Stimulated activated CD8-positive, alpha-beta memory T cell treated with anti-CD3 and anti-CD28 coated beads, Interleukin-15, amount 100 ng/mL, for 1 hour (primary cell): ENCODE data around the gene VEGFD.
A peak's percentile ranks its signal among the peaks of the same experiment; 100 is the strongest.
"Not testable (repeated sequence)": the region's sequence is repeated elsewhere in the genome, so short reads cannot be mapped to it uniquely, and the experiment has no call there.

Experiments
- DNase-seq: peaks from one replicate; pipeline ENCODE4 v3.0.0-alpha.2; 2020; ENCODE audit warnings: low read depth

The VEGFD gene

DNA sequence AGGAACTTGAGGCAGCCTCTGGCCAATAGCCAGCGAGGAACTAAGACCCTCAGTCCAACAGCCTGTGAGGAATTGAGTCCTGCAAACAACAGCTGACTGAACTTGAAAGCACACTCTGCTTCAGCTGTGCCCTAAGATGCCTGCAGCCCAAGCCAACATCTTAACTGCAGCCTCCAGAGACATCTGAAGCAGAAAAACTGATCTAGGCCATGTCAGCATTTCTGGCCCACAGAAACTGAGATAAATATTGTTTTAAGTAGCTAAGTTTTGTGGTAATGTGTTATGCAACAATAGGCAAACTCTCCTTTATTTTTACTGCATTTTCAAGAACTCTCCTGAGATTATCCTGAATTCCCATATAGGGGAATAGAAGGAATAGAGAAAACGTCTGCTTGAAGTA lies 24.5 kb downstream of the VEGFD start:
- DNase-seq = no peak

DNA sequence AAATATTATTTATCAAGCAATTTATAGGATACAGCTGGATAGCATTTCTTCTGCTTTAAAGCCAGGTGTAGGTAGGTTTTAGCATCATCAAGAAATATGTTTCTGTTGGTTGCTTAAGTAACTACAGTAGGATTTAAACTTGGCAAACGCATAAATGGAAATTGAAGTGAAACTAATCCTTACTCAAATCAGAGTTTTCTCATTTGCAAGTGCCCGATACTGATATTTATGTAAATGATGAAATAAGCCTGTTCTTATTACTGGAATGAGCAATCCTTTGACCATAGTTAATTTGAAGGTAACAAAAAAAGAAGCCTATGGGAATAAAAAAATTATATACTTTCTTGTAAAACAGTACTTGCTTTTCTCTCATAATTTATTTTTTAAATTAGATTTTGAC lies 25.7 kb downstream of the VEGFD start:
- DNase-seq = no peak

DNA sequence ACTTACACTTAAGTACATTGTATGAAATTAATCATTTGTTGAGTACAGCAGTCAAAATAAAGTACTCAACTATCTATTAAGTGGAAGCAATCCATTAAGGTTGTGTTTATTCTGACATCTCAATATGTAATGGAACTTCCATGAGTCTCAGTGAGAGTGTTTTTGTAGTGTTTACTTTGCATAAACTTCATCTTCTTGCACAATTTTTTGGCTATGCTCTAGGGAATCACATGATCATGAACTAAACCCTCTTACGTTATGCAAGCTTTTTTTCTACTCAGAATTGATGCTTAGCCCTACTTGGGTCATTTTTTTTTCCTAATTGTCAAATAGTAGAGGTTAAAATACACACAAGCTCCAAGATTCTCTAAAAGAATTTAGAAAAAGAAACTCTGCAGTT lies 27.8 kb downstream of the VEGFD start:
- DNase-seq = no peak

DNA sequence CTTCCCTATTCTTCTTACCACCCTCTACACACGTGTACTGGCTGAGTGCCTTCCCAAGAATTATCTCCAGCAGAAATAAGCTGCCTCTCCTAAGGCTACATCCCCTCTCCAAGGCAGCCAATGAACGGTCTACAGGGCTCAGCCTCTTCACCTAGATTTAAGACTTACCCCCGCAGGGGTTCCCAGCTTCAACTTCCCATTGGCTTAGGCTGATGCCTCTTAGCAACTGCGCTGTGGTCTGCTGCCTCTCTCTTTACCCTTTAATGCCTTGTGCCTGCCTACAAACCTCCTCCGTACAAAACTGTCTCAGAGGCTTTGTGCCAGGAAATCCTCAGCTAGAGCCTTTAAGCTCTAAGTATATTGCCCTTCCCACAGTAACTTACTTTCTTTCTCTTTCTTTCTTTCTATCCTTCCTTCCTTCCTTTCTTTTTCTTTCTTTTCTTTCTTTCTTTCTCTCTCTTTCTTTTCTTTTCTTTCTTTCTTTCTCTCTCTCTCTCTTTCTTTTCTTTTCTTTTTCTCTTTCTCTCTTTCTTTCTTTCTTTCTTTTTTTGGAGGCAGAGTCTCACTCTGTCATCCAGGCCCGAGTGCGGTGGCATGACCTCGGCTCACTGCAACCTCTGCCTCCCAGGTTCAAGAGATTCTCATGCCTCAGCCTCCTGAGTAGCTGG lies 33.8 kb downstream of the VEGFD start:
- DNase-seq = no peak

DNA sequence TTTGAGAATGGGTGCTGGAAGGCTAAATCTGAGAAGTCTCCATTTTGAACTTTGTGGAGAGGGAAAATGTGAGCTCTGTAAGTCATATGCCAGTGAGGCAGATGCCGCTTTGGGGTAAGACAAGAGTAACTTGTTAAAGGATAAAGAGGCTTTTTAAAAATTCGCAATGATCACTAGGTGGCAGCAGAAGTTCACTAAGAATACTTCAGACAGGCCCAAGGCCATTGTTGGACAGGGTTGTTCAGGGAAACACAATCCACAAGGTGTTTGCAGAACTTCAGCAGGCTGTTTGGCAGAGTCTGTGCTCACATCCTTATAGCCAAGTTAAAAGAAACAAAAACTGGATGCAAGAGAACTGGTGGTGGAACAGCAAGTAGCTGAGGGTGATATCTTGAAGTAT lies 35.2 kb downstream of the VEGFD start:
- DNase-seq = no peak

DNA sequence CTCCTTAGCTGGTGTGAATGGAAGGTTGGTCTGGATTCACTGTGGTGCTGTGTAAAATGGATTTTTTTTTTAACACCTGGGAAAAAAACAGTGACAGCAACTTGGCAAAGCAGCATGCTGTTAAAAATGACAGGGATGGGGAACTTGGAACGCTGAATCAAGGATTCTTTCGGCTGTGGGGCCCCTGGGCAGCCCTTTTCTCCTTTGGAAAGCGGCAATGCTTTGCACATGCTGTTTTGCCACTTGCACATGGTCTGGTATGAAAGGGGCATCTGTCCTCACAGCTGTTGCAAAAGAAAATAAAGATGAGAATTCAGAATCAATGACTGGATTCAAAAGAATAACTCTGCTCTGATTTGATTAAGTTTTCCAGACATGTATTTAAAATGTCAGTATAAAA lies 38.2 kb downstream of the VEGFD start:
- no peak for DNase-seq

DNA sequence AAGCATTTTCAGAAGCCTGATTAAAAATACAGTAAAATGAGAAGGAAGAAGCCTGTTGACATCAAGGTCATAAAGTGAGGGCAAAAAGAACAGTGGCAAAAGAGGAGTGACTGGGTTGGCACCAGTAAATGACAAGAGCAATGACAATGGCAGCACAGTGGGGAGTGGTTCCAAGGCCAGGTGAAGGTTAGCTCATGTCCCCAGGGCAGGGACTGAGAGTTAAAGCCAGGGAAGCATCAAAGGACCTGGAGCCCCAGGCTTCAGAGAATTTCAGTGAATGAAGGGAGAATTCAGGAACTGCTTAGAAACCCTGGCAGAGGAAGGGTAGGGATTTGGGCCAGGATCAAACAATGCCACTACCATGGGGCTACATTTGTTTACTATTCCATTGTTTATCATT lies 40.1 kb downstream of the VEGFD start:
- no peak for DNase-seq

DNA sequence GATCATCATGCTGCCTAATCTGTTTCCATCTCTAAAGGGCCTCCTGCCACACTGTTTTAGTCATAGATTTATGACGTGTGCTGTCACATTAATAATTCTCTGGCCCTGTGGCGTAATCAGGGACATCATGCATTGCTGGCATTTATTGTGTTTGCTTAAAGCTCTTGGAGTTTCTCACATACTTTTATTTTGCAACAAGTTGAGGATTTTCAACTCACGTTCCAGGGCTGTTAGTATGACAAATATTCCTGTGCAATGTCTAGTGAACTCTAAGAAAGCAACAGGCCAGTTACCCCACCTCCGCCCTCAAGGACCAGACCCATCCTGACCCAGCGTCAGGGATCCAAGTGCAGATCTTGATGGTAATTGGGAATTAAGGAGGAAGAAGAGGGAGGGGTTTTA lies 41.1 kb downstream of the VEGFD start:
- no peak for DNase-seq

DNA sequence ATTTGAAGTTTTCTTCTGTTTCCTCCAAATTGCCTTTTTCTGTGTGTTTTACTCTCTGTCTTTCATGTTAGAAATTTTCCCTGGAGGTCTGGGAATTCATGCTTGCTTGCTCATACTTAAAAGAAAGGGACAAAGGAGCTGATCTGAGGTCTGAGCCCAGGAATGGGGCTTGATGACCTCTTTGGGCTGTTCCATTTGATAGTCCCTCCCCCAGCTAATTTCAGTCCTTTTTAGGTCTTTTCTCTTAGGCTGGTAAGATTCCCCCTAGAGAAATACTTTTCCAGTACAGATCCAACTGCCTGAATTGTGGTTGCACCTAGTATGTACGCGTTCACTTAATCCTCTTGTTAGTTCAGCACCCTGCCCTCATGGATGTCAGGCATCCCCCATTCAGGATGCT lies 43.3 kb downstream of the VEGFD start:
- DNase-seq = no peak

DNA sequence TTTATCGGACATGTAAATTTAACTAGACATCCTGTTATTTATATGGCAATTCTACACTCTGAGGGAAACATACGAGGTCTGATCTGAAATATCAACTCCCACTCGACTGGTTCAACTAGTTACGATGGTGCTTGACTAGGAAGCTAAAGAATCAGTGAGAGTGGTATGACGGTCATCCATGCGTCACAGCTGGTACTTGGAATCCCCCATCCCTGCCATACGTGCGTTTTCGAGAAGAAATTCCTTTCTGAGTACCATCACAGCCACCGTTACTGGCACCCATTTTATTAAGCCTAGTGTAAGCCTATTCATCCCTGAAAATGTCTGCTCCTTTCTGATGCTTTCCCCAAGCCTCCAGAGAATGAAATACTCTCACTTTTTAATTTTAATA lies 48.2 kb downstream of the VEGFD start:
- DNase-seq = peak; percentile 16

DNA sequence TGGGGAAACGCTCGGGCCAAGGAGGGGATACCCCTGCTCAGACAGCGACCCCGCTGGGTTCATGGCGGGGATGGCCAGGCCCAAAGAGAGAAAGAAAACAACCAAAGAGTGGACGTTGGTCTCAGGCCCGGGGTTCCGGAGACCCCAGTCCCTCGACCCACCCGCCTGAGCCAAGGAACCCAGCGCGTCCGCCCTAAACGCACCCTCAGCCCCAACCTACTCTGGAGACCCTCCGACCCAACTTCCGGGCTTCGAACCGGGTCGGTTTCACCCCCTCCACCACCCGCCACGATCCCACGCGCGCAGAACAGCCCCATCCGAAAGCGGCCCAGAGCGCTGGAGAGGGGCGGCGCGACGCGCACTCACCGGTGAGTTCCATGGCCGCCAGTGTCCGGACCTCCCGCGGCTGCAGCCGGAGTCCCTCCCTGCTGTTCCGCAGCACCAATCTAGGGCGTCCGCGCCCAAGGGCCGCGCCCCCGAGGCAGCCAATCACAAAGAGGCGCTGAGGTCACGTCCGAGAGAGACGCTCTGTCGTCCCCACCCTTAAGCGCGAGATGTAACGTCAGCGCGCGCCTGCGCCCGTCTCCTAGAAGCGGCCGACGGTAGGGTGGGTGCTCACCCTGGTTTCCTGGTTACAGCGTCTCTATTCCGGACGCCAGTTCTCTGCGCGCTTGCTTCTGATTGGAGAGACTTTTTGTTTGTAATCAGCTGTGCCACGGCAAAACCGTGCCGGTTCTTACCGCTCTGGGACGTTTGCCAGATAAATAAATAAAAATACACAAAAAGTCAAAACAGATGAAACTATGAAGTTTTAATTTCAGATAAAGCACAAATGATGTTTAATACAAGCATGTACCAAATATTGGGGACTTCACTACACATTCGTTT lies 48.8 kb downstream of the VEGFD start, which contains the start of gene PIGA:
TSS of gene PIGA (minus strand) at position 389 of the 888 bp plus-strand sequence. CDS start 3,593 bp downstream, outside the sequence.
- DNase-seq = peak; percentile 74

DNA sequence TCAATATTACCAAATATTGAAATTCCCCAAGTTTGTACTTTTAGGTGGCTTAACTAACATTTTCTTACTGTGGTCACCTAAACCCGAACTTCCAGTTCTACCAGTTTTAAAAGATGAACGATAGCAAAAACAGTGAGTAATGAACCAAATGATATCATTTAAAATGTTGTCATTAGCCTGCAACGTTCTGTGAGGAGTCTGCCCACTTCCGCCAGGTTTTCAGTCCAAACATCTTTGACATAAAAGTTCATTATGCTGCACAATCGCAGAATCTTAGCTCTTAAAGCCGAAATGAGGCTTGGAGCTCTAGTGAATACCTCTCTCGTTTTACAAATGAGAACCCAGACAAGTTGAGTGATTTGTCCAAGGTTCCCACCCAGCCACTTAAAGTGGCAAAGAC lies 49.7 kb downstream of the VEGFD start:
- DNase-seq = no peak

DNA sequence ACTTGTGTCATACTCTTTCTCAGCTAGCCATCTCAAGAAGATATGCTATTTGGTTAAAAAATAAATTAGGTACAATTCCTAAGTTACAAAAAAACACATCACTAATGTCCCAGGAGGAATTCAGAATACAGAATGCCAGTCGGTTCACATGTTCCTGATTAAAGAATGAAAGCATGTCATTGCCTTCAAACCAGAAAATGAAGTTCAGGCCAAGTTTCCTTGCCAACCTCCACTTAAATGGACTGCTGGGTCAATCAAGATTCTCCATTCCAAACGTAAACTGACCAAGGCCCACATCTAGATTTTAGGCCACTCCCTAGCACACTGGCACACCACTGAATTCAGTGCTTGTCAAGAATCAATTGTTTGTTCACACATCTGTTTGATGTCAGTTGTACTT lies 55.4 kb downstream of the VEGFD start:
- no peak for DNase-seq

DNA sequence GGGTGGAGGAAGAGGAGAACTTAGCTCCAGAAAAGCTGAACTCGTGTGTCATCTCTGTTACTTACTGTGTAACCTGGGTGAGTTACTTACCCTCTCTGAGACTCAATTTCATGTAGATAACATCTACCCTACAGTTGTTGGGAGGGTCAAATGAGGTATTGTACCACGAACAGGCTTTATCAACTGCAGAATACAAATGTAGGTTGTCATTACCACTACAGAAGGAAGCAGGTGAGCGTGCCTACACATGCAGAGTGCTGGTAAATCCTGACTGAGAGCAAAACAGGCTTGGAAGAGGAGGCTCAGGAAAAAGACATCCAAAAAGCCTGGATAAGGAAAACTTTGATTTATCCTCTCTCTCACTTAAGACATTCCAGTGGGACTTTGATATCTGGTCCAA lies 56.1 kb downstream of the VEGFD start:
- DNase-seq = no peak

DNA sequence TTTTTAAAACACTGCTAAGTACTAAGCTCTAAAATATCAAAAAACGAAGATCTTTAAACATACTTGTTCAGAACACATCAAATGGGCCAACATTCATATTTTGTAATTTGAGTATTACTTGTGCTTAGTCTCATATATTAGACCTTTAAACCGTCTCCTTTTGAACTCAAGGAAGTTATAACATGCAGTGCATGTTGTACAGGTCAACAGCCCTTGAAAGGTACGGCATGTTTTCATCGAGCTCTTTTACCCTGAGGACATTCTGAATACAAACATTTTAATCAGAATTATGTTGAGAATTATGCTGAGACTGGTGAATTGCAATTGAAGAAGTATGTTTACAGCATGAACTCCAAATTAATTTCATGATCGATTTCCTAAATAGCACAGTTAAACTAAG lies 61.7 kb downstream of the VEGFD start:
- no peak for DNase-seq

DNA sequence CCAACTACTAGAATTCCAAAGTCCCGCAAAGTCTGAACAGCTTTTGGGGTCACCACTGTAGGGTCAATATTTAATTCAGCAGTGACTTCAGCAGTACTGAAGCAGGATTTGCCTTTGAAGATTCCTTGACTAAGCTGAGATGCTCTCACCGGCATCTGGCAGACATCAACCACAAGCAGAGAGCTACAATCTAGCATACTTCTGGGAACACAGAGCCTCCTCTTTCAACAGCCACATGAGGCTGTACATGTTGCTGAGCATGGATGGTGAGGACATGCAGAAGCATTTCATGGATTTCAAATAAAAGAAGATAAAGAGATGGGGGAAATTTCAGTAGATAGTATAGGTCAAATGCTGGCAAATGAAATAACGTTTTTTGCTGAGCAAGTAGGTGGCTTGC lies 62.1 kb downstream of the VEGFD start:
- no peak for DNase-seq

DNA sequence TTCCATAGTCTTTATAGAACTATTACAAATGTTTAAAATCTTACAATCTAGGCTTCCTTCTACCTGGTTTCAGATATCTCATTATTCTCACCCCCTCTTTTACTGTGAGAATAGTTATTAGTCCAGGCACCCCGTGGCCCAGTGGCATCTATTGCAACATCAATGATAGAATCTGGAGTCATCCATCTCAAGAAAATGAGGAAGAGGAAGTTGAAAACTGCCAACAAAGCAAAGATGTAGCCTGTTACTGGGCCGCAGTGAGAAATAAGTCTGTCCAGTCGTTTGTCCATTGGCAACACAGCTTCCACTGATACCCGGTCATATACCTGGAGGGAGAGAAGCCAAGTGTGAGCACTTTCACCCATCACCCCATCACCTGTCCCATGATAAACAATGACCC lies 62.8 kb downstream of the VEGFD start:
- DNase-seq = no peak

DNA sequence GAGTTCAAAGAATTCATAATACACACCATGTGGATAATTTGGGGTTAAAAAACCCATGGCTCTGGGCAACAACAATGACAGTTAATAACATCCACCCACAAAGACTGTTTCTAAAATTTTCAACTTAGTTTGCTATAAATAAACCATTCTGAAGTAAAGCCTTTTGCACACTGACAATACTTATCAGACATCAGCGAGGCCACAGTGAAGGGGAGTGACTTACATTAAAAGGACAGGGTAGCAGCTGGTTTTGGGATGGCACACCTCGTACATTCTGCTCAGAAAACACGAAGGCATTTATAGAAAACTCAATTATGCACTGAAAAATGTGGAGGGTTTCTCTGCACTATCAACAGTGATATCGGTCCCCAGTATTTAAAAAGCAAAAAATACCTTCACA lies 63.9 kb downstream of the VEGFD start:
- DNase-seq = no peak

DNA sequence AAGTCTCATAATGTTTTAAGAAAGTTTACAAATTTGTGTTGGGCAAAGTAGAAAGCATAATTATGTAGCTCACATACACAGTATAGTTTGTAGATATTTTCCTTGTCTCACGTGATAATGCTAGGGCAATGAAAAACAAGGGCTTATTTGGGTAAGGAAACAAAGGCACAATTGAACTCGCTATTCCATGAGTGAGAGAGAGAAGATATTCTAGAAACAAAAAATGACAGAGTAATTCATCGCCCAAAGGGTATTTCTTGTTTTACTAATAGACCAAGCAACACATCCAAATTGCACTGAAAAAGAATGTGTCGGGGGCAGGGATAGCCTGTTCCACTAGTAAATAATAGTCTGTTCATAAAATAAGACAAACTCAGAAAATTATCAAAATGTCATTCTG lies 65.1 kb downstream of the VEGFD start:
- no peak for DNase-seq

DNA sequence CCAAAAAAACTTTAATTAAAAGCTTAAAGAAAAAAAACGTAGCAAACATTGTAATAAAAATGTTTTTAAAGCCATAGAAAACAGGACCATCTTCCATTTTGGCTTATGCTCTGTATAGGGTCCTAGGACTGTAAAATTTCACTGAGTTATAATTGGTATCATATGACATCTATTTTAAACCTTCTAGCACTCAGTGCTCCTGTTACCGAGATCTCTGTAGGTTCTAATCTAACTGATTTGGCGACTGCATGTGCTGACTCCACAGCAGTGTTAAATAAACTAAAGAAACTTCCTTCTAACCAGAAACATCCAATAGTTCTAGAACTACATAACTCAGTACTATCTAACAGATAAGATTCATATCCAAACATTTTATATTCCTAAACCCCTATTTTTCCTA lies 68.7 kb downstream of the VEGFD start, which contains the start of gene ASB11:
TSS of gene ASB11 (minus strand) at position 132 of the 400 bp plus-strand sequence. CDS start at position 97, 35 bp downstream.
- no peak for DNase-seq

DNA sequence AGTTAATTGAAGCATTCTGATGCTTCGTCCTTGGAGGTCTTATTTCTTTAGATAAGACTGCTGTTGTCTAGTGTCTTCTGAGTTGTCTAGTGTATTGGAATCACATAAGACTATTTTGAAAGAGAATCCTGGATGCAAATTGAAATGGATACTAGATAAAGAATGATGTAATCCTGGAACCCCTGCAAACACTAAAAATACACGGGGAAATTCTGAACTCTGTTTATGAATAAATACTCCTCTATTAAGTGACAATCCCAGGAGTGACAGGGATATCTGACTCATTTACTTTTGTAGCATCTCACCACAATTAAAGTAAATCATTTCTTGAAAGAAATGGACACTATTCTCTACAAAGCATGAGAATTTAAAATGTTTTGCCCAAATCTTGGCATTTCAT lies 69.7 kb downstream of the VEGFD start:
- no peak for DNase-seq

DNA sequence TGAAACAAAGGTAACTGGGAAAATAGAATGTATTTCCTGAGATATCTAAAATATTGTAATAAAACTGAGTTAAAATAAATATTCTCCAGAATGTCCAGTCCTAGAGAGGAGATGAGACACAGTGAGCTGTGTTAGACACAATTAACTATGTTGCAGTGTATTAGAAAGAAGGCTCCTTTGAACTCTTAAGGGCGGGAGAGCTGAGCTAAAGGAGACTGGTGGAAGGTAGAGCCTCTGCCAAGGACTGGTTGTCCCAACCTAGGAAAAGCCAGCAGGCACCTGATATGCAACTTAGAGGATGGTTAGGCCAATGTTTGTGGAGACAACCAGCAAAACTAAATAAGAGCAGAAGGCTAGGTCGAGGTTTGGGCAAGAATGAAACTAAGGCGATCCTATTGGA lies 73.1 kb downstream of the VEGFD start:
- no peak for DNase-seq

DNA sequence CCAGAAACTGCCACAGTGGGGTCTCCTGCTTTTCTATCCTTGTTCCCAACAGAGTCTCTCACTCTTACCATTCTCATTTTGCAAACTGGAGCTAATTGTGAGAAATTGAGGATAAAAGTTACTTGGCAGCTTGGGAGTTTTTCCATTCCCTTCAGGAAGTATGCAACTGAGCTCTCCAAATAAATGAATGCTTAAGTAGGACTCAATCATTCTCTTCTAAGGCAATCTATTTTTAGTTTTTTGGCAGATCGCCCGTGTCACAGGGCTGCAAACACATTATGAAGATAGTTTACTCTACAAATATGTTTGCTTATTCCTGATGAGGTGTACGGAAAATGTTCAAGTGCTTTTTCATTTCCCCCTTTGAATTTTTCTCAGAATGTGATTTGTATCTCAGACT lies 74.1 kb downstream of the VEGFD start:
- no peak for DNase-seq

DNA sequence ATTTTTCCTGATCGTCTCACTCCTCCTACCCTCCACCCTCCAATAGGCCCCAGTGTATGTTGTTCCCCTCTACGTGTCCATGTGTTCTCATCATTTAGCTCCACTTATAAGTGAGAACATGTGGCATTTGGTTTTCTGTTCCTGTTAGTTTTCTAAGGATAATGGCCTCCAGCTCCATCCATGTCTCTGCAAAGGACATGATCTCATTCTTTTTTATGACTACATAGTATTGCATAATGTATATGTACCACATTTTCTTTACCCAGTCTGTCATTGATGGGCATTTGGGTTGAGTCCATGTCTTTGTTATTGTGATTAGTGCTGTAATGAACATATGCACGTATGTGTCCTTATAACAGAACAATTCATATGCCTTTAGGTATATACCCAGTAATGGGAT lies 78.3 kb downstream of the VEGFD start:
- not testable (repeated sequence) for DNase-seq
